Astrocyte (in vitro differentiated cells and primary cell): Measurements from ENCODE around the gene DOC2A.

ENCODE experiments used
- CTCF ChIP-seq: IDR thresholded peaks from 2 replicates; pipeline ENCODE4 v1.5.1; 2011; ENCODE audit warnings: low read depth, mild to moderate bottlenecking, inconsistent platforms, low read length, moderate library complexity; ENCODE audit not compliant: insufficient read depth
- EZH2 ChIP-seq: IDR thresholded peaks from 2 replicates; pipeline ENCODE4 v1.6.1; 2012; ENCODE audit warnings: mild to moderate bottlenecking, low read length, inconsistent platforms; ENCODE audit not compliant: insufficient read depth

- TF ChIP-seq CTCF = no peak
- no peak for TF ChIP-seq EZH2
These were observed 39.5 kb downstream of the DOC2A start for GRCh38 chr16:29971304-29971703.
